Esophagus muscularis mucosa (tissue), 4 donors: Measurements from ENCODE around the gene ZNF646. TPM values are rescaled to one million over a fixed set of nuclear protein-coding genes. Genes with fewer than 3 reads are reported as not detected.

Experiments used
- DNase-seq: peaks from one replicate; pipeline ENCODE4 v3.0.0-alpha.2; 2017; ENCODE audit errors: extremely low spot score
- H3K27ac ChIP-seq, 4 donors: fragments of 200-600 bp; sonication (generic); replicated peaks in 1 of 4; 1 replicate in 3 of 4; 2 replicates in 1 of 4; pipeline ENCODE4 v1.5.1; 2016 to 2019; ENCODE audit warnings: mild to moderate bottlenecking in 1 of 4
- H3K27me3 ChIP-seq, 4 donors: fragments of 200-600 bp; sonication (generic); one replicate each; pipeline versions ENCODE4 v1.5.1 to v1.6.0; 2016 to 2019
- H3K36me3 ChIP-seq, 4 donors: fragments of 200-600 bp; sonication (generic); one replicate each; pipeline ENCODE4 v1.5.1; 2016 to 2019
- H3K4me1 ChIP-seq, 4 donors: fragments of 200-600 bp; sonication (generic); one replicate each; pipeline ENCODE4 v1.5.1; 2016 to 2019
- H3K4me3 ChIP-seq, 4 donors: fragments of 200-600 bp; sonication (generic); 1 replicate in 2 of 4; 2 replicates in 2 of 4; pipeline ENCODE4 v1.5.1; 2016 to 2019; ENCODE audit warnings: mild to moderate bottlenecking in 4 of 4, moderate library complexity in 1 of 4
- H3K9me3 ChIP-seq, 4 donors: fragments of 200-600 bp; sonication (generic); 1 replicate in 3 of 4; 2 replicates in 1 of 4; pipeline ENCODE4 v1.5.1; 2016 to 2019
- CTCF ChIP-seq, 3 experiments: fragments of 200-600 bp in 2 of 3; fragments of 450-650 bp in 1 of 3; sonication (generic) in 2 of 3; IDR thresholded peaks; one replicate each; pipeline ENCODE4 v1.5.1; 2017 to 2019; ENCODE audit warnings: antibody characterized with exemption in 3 of 3, mild to moderate bottlenecking in 2 of 3, moderate library complexity in 1 of 3
- EP300 ChIP-seq: sonication (generic); formaldehyde crosslinking; IDR thresholded peaks from one replicate; pipeline ENCODE4 v1.6.1; 2017; ENCODE audit warnings: antibody characterized with exemption
- POLR2A ChIP-seq: fragments of 450-650 bp; IDR thresholded peaks from one replicate; pipeline ENCODE4 v1.6.1; 2017; ENCODE audit warnings: antibody characterized with exemption, moderate library complexity, mild to moderate bottlenecking, low read depth
- POLR2AphosphoS5 ChIP-seq, 2 donors: sonication (generic); formaldehyde crosslinking; IDR thresholded peaks; one replicate each; pipeline ENCODE4 v1.6.1; 2017; ENCODE audit warnings: antibody characterized with exemption in 2 of 2
- WGBS: methylation state at CpG from one replicate; pipeline ENCODE4 v1.1.5; 2018; 5-methylcytosine and 5-hydroxymethylcytosine counted together
- intact Hi-C: fragments of 100-400 bp; cut with DNase I; formaldehyde crosslinking; loops from one replicate; pipeline ENCODE4 v1.15.1; 2023
- total RNA-seq, 4 donors: library from RNA; depleted of rRNA; stranded (reverse); fragments of >200 nt; gene quantifications; one replicate each; pipeline versions ENCODE4 v1.1.0 to v1.2.1, GENCODE V29; 2016

ZNF646 gene
- total RNA-seq, 4 donors from 2014 or later, result 11.6 to 17.6 (median 15.5) TPM

- DNase-seq, result no peak
These were observed 33.2 kb downstream of the ZNF646 start for GRCh38 chr16:31107465-31107867.

GRCh38 chr16:31108035-31108793, 34.0 kb downstream of the ZNF646 start, which contains the start of gene BCKDK:
Gene BCKDK, plus strand, starts transcription at chr16:31108386. Its CDS starts 838 bp downstream, at chr16:31109224.
- Histone ChIP-seq H3K9me3 (no peaks in the 10 kb centered on the region), H3K27ac (peak within 1 kb of the TSS; percentile 88 to 93 (median 91)), H3K27me3 (no peaks in the 10 kb centered on the region), H3K36me3 (peaks cover 25 to 42% (median 39%) of the 10 kb centered on the region in 4 donors), H3K4me3 (peak within 1 kb of the TSS; percentile 89 to 98 (median 91)), H3K4me1 (peaks cover 29 to 37% (median 35%) of the 10 kb centered on the region in 4 donors)
- WGBS, result 14% methylated on average over 18 of the region's 68 CpGs
- intact Hi-C loops, result loop anchor here (5.0 kb wide), 1 partner anchor 34 kb away; no protein-coding TSS in a partner anchor
- DNase-seq, result no peak
- TF ChIP-seq POLR2AphosphoS5 (IDR thresholded peaks at IDR 0.05) (peak; percentile 83), POLR2A (peak; percentile 63), EP300 (no peak)

More at GRCh38 chr16:31107465-31107867, 33.2 kb downstream of the ZNF646 start:
- TF ChIP-seq POLR2A (no peak), EP300 (no peak), POLR2AphosphoS5 (IDR thresholded peaks at IDR 0.05) (no peak), CTCF (IDR thresholded peaks at IDR 0.05) (no peak)
- Histone ChIP-seq H3K27me3 (no peaks in the 10 kb centered on the region), H3K4me3 (no peak overlapping the region), H3K9me3 (no peaks in the 10 kb centered on the region), H3K27ac (peak overlapping the region in 2 of 4 donors; percentile 88 to 93), H3K4me1 (peaks cover 28 to 33% (median 29%) of the 10 kb centered on the region in 4 donors), H3K36me3 (peaks cover 25 to 34% (median 33%) of the 10 kb centered on the region in 4 donors)
- intact Hi-C loops, result loop anchor here (5.0 kb wide), 1 partner anchor 35 kb away; no protein-coding TSS in a partner anchor
- WGBS, result 88% methylated on average over 6 of the region's 6 CpGs

- DNase-seq, result no peak
- peaks cover 25 to 43% (median 40%) of the 10 kb centered on the region in 4 donors for H3K36me3 ChIP-seq
- TF ChIP-seq POLR2AphosphoS5 (IDR thresholded peaks at IDR 0.05), result no peak
- TF ChIP-seq CTCF (IDR thresholded peaks at IDR 0.05), result no peak
- no peak for TF ChIP-seq POLR2A
- TF ChIP-seq EP300, result no peak
- no peaks in the 10 kb centered on the region for H3K9me3 ChIP-seq
- peak overlapping the region; percentile 89 to 98 (median 91) for H3K4me3 ChIP-seq
- WGBS, result 48% methylated on average over 37 of the region's 57 CpGs
- H3K27ac ChIP-seq, result peak overlapping the region; percentile 88 to 93 (median 91)
- H3K27me3 ChIP-seq, result no peaks in the 10 kb centered on the region
- peaks cover 29 to 44% (median 40%) of the 10 kb centered on the region in 4 donors for H3K4me1 ChIP-seq
- intact Hi-C loops, result loop anchor here (5.0 kb wide), 1 partner anchor 33 kb away; no protein-coding TSS in a partner anchor
These were observed 34.8 kb downstream of the ZNF646 start for GRCh38 chr16:31108794-31109558.

GRCh38 chr16:31109622-31110021, 35.4 kb downstream of the ZNF646 start:
- H3K4me3 ChIP-seq, result peak overlapping the region in 1 of 4 donors; percentile 90
- TF ChIP-seq EP300, result no peak
- no peak for TF ChIP-seq POLR2A
- H3K27ac ChIP-seq, result peak overlapping the region in 2 of 4 donors; percentile 88 to 90
- 86% methylated on average over 8 of the region's 12 CpGs for WGBS
- peaks cover 25 to 43% (median 40%) of the 10 kb centered on the region in 4 donors for H3K36me3 ChIP-seq
- H3K27me3 ChIP-seq, result no peaks in the 10 kb centered on the region
- H3K9me3 ChIP-seq, result no peaks in the 10 kb centered on the region
- peaks cover 29 to 44% (median 40%) of the 10 kb centered on the region in 4 donors for H3K4me1 ChIP-seq
- intact Hi-C loops, result loop anchor here (5.0 kb wide), 1 partner anchor 33 kb away; no protein-coding TSS in a partner anchor
- no peak for DNase-seq

GRCh38 chr16:31110106-31111034, 36.1 kb downstream of the ZNF646 start:
- Histone ChIP-seq H3K4me1 (peaks cover 29 to 44% (median 38%) of the 10 kb centered on the region in 4 donors), H3K9me3 (no peaks in the 10 kb centered on the region), H3K27me3 (no peaks in the 10 kb centered on the region), H3K4me3 (no peak overlapping the region), H3K27ac (no peak overlapping the region), H3K36me3 (peaks cover 25 to 43% (median 40%) of the 10 kb centered on the region in 4 donors)
- 82% methylated on average over 11 of the region's 26 CpGs for WGBS
- no peak for DNase-seq
- intact Hi-C loops, result no loop called here
- no peak for TF ChIP-seq POLR2A
- no peak for TF ChIP-seq POLR2AphosphoS5 (IDR thresholded peaks at IDR 0.05)
- no peak for TF ChIP-seq EP300
- TF ChIP-seq CTCF (IDR thresholded peaks at IDR 0.05), result no peak
